Measurements from ENCODE around the gene ARHGAP5. TPM values are rescaled to one million over a fixed set of nuclear protein-coding genes. Genes with fewer than 3 reads are reported as not detected.

The ARHGAP5 gene
- polyA plus RNA-seq, 3 donors = 2.5 to 6.3 (median 4.3) TPM

GRCh38 chr14:32083315-32083624 lies 6.2 kb downstream of the ARHGAP5 start:
- intact Hi-C loops (cut with micrococcal nuclease) = no loop called here
- H3K4me3 Mint-ChIP-seq = no peak overlapping the region
- no peak overlapping the region for H3K27ac Mint-ChIP-seq
- H3K27me3 ChIP-seq (ENCODE audit: control insufficient read depth in 2 of 2, insufficient read depth in 2 of 2, low read length in 2 of 2) = peaks cover 2 to 9% of the 10 kb centered on the region in 2 donors
- no peak overlapping the region for H3K4me3 ChIP-seq (replicated peaks in 1 of 3; ENCODE audit: low read depth in 2 of 3, low read length in 3 of 3)
- no peak overlapping the region for H3K27ac ChIP-seq (ENCODE audit: low read depth in 1 of 2, low read length in 2 of 2)
- H3K4me1 Mint-ChIP-seq = peaks cover 11% of the 10 kb centered on the region
- no peaks in the 10 kb centered on the region for H3K36me3 ChIP-seq (replicated peaks in 1 of 2; ENCODE audit: control insufficient read depth in 1 of 2, insufficient read depth in 2 of 2, low read length in 2 of 2)
- H3K9me3 ChIP-seq (replicated peaks in 1 of 2; ENCODE audit: control insufficient read depth in 1 of 2, insufficient read depth in 1 of 2, low read length in 2 of 2) = no peaks in the 10 kb centered on the region
- peaks cover 13% of the 10 kb centered on the region for H3K79me2 ChIP-seq (ENCODE audit: insufficient read depth, low read length)
- DNase-seq = no peak
- H3K4me1 ChIP-seq (ENCODE audit: control insufficient read depth in 1 of 2, insufficient read depth in 2 of 2, low read length in 2 of 2) = peaks cover 4 to 7% of the 10 kb centered on the region in 2 donors
- no peak overlapping the region for H3K4me2 ChIP-seq (replicated peaks; ENCODE audit: extremely low read depth, low read length, poor library complexity, severe bottlenecking)
- H3K27me3 Mint-ChIP-seq (ENCODE audit: low read depth in 3 of 3) = peaks cover 0 to 11% (median 3%) of the 10 kb centered on the region in 3 donors
- H4K20me1 ChIP-seq (ENCODE audit: insufficient read depth, low read length) = peaks cover 3% of the 10 kb centered on the region
- no peaks in the 10 kb centered on the region for H3K9me3 Mint-ChIP-seq
- no peak overlapping the region for H3K9ac ChIP-seq (ENCODE audit: insufficient read depth, low read length, poor library complexity, severe bottlenecking)
- no peak for TF ChIP-seq CTCF (IDR thresholded peaks at IDR 0.05)
- H2AFZ ChIP-seq (ENCODE audit: insufficient read depth, low read depth, low read length, poor library complexity, severe bottlenecking) = no peak overlapping the region
- peaks cover 0 to 7% of the 10 kb centered on the region in 2 donors for H3K36me3 Mint-ChIP-seq

- no peak overlapping the region for H3K4me3 Mint-ChIP-seq
- no peak overlapping the region for H3K4me2 ChIP-seq (replicated peaks; ENCODE audit: extremely low read depth, low read length, poor library complexity, severe bottlenecking)
- no peaks in the 10 kb centered on the region for H3K9me3 ChIP-seq (replicated peaks in 1 of 2; ENCODE audit: control insufficient read depth in 1 of 2, insufficient read depth in 1 of 2, low read length in 2 of 2)
- intact Hi-C loops (cut with micrococcal nuclease) = no loop called here
- H3K79me2 ChIP-seq (ENCODE audit: insufficient read depth, low read length) = peaks cover 12% of the 10 kb centered on the region
- H3K36me3 ChIP-seq (replicated peaks in 1 of 2; ENCODE audit: control insufficient read depth in 1 of 2, insufficient read depth in 2 of 2, low read length in 2 of 2) = no peaks in the 10 kb centered on the region
- H3K27ac Mint-ChIP-seq = no peak overlapping the region
- H3K4me1 ChIP-seq (ENCODE audit: control insufficient read depth in 1 of 2, insufficient read depth in 2 of 2, low read length in 2 of 2) = peaks cover 0 to 1% of the 10 kb centered on the region in 2 donors
- H3K9me3 Mint-ChIP-seq = no peaks in the 10 kb centered on the region
- H3K4me3 ChIP-seq (replicated peaks in 1 of 3; ENCODE audit: low read depth in 2 of 3, low read length in 3 of 3) = no peak overlapping the region
- no peak for DNase-seq
- H3K27me3 ChIP-seq (ENCODE audit: control insufficient read depth in 2 of 2, insufficient read depth in 2 of 2, low read length in 2 of 2) = peaks cover 0 to 4% of the 10 kb centered on the region in 2 donors
- H3K36me3 Mint-ChIP-seq = peaks cover 0 to 7% of the 10 kb centered on the region in 2 donors
- H4K20me1 ChIP-seq (ENCODE audit: insufficient read depth, low read length) = peaks cover 3% of the 10 kb centered on the region
- no peak overlapping the region for H2AFZ ChIP-seq (ENCODE audit: insufficient read depth, low read depth, low read length, poor library complexity, severe bottlenecking)
- H3K27me3 Mint-ChIP-seq (ENCODE audit: low read depth in 3 of 3) = peaks cover 0 to 6% (median 1%) of the 10 kb centered on the region in 3 donors
- peaks cover 6% of the 10 kb centered on the region for H3K4me1 Mint-ChIP-seq
- no peak overlapping the region for H3K27ac ChIP-seq (ENCODE audit: low read depth in 1 of 2, low read length in 2 of 2)
- no peak for TF ChIP-seq CTCF (IDR thresholded peaks at IDR 0.05)
- H3K9ac ChIP-seq (ENCODE audit: insufficient read depth, low read length, poor library complexity, severe bottlenecking) = no peak overlapping the region
Observed at GRCh38 chr14:32083789-32084188, 6.7 kb downstream of the ARHGAP5 start.

All from CD14-positive monocyte (primary cell).